HG02981 (cell line): ENCODE data around the gene TRPC3.
"Not testable (repeated sequence)": the region's sequence is repeated elsewhere in the genome, so short reads cannot be mapped to it uniquely, and the experiment has no call there.

ENCODE experiments used
- ATAC-seq: cut with Tn5 transposase; IDR thresholded peaks from one replicate; pipeline ENCODE4 v1.9.1; 2021; ENCODE audit warnings: mild to moderate bottlenecking, moderate library complexity; ENCODE audit not compliant: unreplicated experiment

The TRPC3 gene

GRCh38 chr4:121950212-121950679 lies 1.6 kb downstream of the TRPC3 start:
- peak; percentile 87 for ATAC-seq

GRCh38 chr4:121946644-121947043 lies 5.2 kb downstream of the TRPC3 start:
- ATAC-seq, result no peak

GRCh38 chr4:121943941-121944340 lies 7.9 kb downstream of the TRPC3 start:
- ATAC-seq, result peak; percentile 75

- no peak for ATAC-seq
Observed at GRCh38 chr4:121939690-121940089, 12.2 kb downstream of the TRPC3 start.

- no peak for ATAC-seq
Observed at GRCh38 chr4:121938282-121939092, 13.4 kb downstream of the TRPC3 start.

- no peak for ATAC-seq
Observed at GRCh38 chr4:121936101-121936500, 15.8 kb downstream of the TRPC3 start.

GRCh38 chr4:121934635-121935034 lies 17.2 kb downstream of the TRPC3 start:
- ATAC-seq, result no peak

GRCh38 chr4:121932212-121932974 lies 19.5 kb downstream of the TRPC3 start:
- ATAC-seq, result no peak

GRCh38 chr4:121930304-121930703 lies 21.6 kb downstream of the TRPC3 start:
- no peak for ATAC-seq

- ATAC-seq, result no peak
Observed at GRCh38 chr4:121927948-121928347, 23.9 kb downstream of the TRPC3 start.

GRCh38 chr4:121926490-121926889 lies 25.4 kb downstream of the TRPC3 start:
- ATAC-seq, result not testable (repeated sequence)

- no peak for ATAC-seq
Observed at GRCh38 chr4:121923306-121923705, 28.6 kb downstream of the TRPC3 start.

- no peak for ATAC-seq
Observed at GRCh38 chr4:121913667-121914066, 38.2 kb downstream of the TRPC3 start.

- no peak for ATAC-seq
Observed at GRCh38 chr4:121908346-121908745, 43.5 kb downstream of the TRPC3 start.

- peak; percentile 91 for ATAC-seq
Observed at GRCh38 chr4:121900132-121900983, 51.5 kb downstream of the TRPC3 start.

- no peak for ATAC-seq
Observed at GRCh38 chr4:121898150-121898549, 53.7 kb downstream of the TRPC3 start.

GRCh38 chr4:121888134-121888533 lies 63.7 kb downstream of the TRPC3 start:
- no peak for ATAC-seq

GRCh38 chr4:121885115-121885514 lies 66.7 kb downstream of the TRPC3 start:
- ATAC-seq, result no peak

GRCh38 chr4:121881158-121881557 lies 70.7 kb downstream of the TRPC3 start:
- no peak for ATAC-seq

GRCh38 chr4:121879135-121879534 lies 72.7 kb downstream of the TRPC3 start:
- ATAC-seq, result no peak
